Body of pancreas (tissue), 4 donors: Measurements from ENCODE around the gene ALS2CL.

Experiments
- CTCF ChIP-seq, 7 experiments: fragments of 450-650 bp in 4 of 7; fragments of 200-600 bp in 3 of 7; sonication (generic) in 3 of 7; IDR thresholded peaks; one replicate each; pipeline ENCODE4 v1.5.1; 2016 to 2019; ENCODE audit warnings: antibody characterized with exemption in 7 of 7
- POLR2A ChIP-seq, 3 donors: fragments of 450-650 bp; IDR thresholded peaks; one replicate each; pipeline ENCODE4 v1.6.1; 2016; ENCODE audit warnings: antibody characterized with exemption in 3 of 3, mild to moderate bottlenecking in 2 of 3

DNA sequence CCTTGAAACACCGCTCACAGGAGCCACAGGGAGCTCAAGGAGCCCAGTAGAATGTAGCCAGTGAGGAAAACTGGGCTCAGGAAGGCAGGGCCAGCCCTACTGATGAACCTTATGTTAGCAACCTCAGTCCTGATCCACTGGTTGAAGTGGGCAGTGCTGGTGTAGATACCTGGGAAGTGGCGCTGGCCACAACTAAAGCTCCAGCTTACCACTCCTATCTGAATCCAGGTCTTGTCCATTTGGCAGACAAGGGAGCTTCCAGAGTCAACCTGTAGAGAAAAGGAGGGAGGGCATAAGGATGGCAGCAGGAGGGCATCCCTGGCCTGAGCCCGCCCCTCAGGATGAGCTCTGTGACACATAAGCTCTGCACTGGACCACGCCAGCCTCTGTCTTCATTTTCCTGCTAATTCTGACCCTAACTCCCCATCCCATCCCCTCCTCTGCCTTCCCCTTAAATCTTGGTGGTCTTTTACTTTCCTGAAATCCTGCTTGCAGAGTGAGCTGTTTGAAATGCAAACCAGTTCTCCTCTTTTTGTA is 26.3 kb upstream of the ALS2CL start:
- TF ChIP-seq CTCF (IDR thresholded peaks at IDR 0.05) (no peak), POLR2A (IDR thresholded peaks at IDR 0.05) (no peak)
